ENCODE results near the gene HOXB4.

HOXB4 gene

DNA sequence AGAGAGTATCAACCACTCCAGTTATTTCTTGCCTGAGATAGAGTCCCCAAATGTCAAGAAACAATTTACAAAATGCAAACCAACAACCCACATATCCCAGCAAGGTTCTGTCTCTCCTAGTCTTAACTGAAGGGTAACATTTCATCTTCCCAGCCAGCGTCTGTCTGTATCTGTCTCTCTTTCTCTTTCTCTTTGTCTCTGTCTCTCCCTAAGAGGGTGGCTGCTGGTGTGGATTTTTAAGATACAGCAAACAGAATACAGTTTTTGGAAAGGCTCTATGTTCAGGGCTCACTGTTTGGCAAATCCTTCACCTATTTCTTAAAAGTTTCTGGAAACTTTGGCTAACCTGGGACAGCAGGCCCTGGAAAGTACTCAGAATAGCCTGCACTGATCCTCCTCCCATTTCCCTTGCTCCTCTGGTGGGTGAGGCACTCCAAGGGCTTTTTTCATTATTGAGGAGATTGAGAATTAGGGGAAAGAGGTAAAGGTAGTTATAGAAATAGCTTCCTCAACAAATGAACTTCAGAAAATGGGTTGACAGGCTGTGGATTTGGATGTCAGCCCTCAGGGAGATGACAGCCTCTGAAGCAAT is 6.2 kb downstream of the HOXB4 start:
- DNase-seq (ENCODE audit: low read depth) = no peak

DNA sequence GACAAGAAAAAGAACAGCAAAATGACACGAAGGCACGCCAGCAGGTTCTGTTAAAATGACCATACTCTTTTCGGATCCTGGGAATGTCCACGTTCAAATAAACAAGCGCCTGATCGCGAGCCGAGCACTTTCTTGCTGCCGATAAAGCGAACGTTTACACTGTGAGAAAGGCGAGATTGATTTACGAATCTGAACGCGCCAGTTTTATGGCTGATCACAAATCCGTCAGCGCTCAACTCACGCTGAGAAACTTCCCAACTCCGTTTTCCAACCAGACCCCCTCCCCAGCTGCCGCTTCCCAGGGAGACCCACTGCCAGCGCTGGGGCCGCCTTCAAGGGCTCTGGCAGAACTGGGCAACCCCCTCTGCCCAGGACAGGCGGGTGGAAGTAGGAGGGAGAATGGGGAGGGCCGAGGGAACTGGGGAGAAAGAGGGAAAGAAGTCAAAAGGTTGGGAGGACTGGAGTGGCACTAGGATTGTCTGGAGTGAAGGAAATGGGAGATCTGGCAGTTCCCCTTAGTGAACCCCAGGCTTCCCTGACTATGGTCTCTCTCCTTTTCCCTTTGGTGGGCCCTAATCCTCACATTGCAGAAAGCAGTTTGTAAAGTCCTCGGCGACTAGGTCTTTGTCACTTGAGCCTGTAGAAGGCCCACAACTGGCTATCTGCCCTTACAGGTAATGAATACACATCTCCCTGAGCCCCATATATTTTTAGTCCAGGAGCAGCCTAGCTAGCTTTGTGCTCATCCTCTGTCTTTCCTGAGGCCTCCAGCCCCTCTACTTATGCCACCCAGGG is 6.9 kb downstream of the HOXB4 start:
- no peak for DNase-seq (ENCODE audit: low read depth)

GRCh38 chr17:48570325-48571023 is 7.7 kb downstream of the HOXB4 start:
- no peak for DNase-seq (ENCODE audit: low read depth)

DNA sequence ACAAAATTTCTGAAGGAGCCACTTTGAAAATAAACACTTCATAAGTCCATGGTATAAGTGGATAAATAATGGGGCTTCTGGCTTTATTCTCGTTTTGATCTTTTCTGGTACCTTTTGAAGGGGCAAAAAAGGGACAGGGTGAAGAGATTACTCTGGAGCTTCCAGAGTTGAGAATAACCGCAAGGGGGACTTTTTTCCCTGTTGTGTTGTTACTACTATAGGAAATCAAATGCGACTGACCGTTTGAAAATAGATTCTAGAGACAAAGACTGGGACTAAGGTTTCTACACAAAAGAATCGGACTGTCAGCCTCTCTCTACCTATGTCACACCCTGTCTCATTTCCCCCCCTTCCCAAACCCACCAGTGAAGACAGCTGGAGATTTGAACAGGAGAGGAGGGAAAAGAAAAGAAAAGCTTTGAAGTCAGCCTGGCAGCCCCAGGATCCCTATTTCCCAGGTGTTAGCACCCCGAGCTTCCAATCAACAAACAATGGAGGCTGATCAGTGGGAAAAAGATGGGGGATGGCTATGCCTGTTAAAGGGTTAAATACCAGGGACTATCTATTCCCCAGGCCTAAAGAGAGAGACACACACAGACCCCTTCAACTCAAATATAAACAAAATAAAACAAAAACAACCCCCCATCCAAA is 8.4 kb downstream of the HOXB4 start:
- no peak for DNase-seq (ENCODE audit: low read depth)

DNA sequence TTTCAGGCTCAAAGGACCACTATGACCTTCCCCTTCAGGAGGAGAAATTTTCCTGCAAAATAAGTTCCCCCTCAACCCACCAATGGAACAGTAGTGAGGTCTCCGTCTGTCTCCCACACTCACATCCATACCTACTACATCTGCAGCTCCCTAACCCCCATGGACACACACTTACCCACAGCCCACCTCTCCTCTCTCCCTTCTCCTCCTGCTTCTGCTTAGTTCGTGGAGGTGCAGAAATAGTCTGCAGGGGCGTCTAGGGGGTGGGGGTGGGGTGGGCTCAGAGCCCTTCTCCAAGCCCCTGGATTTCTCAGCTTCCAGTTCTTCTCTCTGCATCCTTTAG is 8.9 kb downstream of the HOXB4 start:
- no peak for DNase-seq (ENCODE audit: low read depth)

GRCh38 chr17:48568499-48569239 is 9.5 kb downstream of the HOXB4 start:
- no peak for DNase-seq (ENCODE audit: low read depth)

GRCh38 chr17:48567646-48568354 is 10.3 kb downstream of the HOXB4 start:
- DNase-seq (ENCODE audit: low read depth) = no peak

- no peak for DNase-seq (ENCODE audit: low read depth)
Measured at GRCh38 chr17:48567209-48567608, 10.9 kb downstream of the HOXB4 start.

DNA sequence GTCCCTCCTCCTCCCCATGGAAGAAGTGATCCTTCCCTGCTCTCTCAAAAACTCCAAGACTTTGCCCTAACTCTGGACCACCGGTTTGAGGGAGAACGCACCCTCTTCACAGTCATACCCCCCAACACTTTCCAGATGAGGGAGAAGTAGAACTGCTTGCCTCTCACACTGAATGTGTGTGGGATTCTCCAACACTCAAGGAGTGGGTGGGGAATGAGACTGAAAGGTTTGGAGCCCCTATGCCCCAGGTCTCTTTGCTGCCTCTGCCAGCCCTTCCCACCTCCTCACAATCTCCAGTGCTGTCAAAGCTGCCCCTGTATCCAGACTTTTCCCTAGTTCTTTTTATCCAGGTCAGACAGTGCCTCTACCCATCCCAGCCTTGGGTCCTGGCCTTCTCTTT is 11.4 kb downstream of the HOXB4 start:
- DNase-seq (ENCODE audit: low read depth) = no peak

DNA sequence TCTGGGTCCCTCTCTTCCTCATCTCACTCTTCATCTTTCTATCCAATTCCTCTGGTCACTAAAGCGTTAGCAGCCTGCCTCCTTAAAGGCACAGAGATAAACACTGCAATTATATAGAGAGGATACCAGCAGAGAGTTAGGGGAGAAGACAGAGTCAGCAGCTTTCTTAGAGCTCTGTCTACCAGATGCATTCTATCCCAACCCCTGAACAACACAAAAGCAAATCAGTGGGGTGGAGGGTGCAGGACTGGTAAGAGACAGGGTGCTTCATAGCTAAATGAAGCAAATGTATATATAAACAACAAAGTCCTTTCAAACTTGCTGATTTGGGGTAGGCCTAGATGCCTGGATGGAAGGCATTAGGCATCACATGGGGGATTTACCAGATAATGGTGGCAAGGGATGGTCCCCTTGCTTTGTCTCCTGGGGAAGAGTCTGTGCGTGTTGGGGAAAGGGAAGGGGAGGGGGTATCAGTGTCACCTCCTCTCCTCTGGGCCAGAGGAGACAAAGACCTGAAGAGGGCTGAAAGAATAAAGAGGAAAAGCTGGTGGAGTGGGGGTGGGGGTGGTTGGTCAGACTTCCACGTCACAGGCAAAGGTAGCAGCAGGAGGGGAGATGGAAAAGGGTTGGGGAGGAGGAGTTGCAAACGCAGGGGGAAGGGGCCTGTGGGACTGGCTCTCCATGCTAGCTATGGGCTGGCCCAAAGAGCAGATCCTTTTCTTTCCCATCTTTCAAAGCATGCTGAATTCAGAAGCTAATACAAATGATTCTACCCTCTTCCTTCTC is 12.0 kb downstream of the HOXB4 start:
- no peak for DNase-seq (ENCODE audit: low read depth)

DNA sequence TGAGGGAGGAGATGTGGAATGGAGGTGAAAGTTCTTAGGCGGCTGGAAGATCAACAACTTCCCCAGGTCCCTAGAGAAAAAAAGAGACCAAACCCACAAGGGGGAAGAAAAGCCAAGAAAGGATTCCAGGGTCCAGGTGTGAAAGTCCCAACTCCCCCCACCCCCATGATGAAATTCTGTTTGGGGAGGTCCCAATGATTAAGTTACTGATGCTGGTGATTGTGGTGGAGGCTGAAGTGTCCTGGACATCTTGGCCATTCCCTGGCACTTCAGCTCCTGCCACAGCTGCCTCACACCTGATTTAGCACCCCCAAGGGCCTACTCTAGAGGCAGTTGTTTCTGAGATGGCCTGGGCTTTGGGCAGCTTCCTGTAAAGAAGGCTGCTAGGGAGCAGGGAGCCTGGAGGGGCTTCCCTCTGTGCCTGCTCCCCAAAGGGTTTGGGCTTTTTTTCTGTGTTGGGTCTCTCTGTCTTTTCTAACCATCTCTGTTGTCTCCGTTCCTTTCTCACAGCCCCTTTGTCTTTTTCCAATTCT is 13.1 kb downstream of the HOXB4 start:
- no peak for DNase-seq (ENCODE audit: low read depth)

DNA sequence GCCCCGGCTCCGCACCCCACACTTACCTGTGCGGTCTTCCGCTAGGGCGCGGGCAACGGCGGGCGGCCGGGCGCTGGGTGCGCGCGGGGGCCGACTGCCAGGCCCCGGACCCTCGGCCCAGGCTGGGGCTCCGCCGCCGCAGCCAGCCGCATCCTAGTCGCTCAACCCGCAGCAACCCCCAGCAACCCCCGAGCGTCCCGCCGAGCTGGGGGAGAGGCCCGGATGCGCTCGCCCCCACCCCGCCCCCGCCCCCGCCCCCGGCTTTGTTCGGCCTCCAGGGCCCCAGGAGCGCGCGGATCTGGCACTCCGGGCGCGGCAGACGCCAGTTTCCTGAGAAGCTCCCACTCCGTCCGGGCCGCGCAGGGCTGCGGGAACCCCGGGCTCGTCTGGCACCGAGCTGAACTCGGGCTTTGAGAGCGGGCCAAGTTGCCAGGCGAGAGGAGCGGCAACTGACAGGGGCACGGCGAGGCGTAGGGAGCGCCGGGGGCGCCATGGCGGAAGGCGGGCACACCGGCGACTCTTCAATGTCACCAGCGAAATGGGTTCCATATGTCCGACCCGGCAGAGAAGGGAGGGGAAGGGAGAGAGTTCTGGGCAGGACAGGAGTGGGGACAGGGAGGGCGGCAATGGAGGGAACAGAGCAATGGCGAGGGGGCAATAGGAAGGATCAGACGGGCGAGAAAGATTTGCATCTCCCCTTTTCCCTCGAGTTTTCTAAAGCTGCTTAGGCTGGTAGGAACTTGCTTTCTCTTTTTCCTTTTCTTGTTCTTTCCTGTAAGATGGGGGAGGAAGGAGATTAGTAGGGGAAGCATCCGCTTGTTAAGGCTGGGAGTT is 13.7 kb downstream of the HOXB4 start:
- no peak for DNase-seq (ENCODE audit: low read depth)

- no peak for DNase-seq (ENCODE audit: low read depth)
Measured at GRCh38 chr17:48563867-48564187, 14.3 kb downstream of the HOXB4 start.

DNA sequence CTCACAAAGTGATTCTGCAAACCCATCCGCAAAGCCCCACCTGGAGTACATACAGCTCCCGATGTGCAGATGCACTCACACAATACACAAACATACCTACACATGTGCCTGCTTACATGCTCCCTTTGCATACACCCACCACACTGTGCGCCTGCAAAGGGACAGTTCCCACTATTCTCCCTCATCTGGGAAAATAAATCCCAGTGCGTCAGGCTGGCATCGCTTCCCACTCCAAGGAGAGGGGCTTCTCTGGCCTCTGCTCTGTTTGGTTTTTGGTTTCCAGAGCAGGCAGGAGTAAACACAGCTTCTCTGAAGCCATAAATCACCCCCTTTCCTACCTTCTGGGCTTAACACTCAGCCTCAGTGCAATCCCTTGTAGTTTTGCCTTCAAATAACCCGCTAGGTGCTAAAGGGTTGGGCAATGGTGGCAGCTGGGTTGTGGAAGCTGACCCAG is 14.7 kb downstream of the HOXB4 start:
- DNase-seq (ENCODE audit: low read depth) = no peak

DNA sequence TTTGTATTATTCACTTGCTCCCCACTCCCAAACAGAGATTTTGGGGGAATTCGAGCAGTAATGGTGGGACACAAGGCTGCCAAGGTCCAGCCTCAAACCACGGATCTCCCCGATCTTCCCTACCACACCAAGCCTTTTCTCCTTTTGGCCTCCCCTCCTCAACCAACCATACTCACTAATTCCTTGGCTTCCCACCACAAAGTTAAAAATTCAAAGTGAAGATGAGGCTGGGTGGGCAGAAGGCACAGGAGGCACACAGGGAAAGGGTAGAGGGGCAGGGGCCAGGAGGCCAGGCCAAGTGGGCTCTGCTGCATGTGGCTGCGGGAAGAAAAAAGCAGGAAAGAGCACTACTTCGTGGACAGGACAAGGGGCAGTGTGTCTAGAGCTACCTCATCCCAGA is 15.2 kb downstream of the HOXB4 start:
- DNase-seq (ENCODE audit: low read depth) = no peak

DNA sequence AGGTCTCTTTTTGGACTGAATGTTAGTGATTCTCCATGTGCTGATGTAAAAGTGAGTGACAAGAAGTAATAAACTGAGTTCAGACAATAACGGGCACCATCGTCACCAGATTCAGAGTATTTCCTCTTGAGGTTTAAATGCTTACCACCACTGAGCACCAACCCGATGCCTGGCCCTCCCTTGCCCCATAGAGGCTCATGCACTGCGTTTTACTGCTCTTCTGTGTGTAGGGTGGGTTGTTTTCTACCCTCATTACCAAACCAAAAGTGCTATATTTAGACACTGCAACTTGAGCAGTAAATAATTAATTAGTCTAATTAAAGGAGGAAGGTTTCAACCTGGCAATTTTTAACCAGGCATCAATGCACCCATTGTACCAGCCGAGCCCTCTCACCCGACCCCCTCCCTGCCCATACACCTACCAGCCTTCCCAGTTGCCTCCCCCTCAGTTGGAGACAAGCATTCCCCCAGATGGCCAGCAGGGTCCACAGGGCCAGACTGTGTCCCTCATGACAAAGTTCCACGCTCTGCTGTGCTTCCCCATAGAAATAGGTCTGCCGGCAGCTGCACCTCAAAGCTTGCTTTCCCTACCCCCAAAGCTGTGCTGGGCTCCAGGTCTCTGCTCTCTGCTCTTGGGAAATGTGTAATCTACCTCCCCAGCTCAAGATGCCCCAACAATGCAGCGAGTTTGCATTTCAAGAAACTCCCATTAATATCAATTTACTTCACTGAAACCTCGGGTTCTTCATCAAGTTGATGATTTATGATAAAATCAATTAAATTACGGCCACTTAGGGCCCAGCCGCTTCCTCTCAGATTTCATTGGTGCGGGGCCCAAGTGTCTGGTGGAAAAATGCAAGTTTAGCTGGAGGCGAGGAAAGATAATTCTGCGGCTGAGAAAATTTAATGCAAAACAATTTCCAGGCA is 16.0 kb downstream of the HOXB4 start:
- no peak for DNase-seq (ENCODE audit: low read depth)

- DNase-seq (ENCODE audit: low read depth) = no peak
Measured at GRCh38 chr17:48559840-48560817, 18.0 kb downstream of the HOXB4 start.

Data from GM04504 (cell line).